ENCODE results near the gene GFOD1.
"Not testable (repeated sequence)": the region's sequence is repeated elsewhere in the genome, so short reads cannot be mapped to it uniquely, and the experiment has no call there.

- not testable (repeated sequence) for TF ChIP-seq CTCF, POLR2A (IDR thresholded peaks at IDR 0.05)
These were observed 53.1 kb downstream of the GFOD1 start for GRCh38 chr6:13434135-13434775.
